K562 (cell line): ENCODE results near the gene PLP2. TPM values are rescaled to one million over a fixed set of nuclear protein-coding genes. Genes with fewer than 3 reads are reported as not detected.

Source experiments
- ATAC-seq: fragments of 200-7000 bp; cut with Tn5 transposase; 3 replicates; pipeline ENCODE4 v1.9.1; 2020; ENCODE audit warnings: moderate library complexity
- BruUV-seq: library from RNA; stranded (reverse); fragments of 400-500 nt; replicated peaks from 2 replicates; lab custom pipeline; 2021; lab: Mats Ljungman, UMichigan
- CTCF ChIA-PET: fragments of 300-600 bp; formaldehyde crosslinking; extraction: SDS; loops from one replicate; lab custom pipeline; 2021; ENCODE audit warnings: low intra/inter-chr PET ratio; lab: Yijun Ruan, JAX
- POLR2A ChIA-PET: fragments of 300-600, 350-650 bp; sonication (Branson Sonifier 250); formaldehyde crosslinking; extraction: SDS; loops from one replicate; lab custom pipeline; 2021; ENCODE audit warnings: antibody characterized with exemption, inconsistent platforms; lab: Yijun Ruan, JAX
- DNase-seq, 4 experiments: peaks; one replicate each; pipeline versions ENCODE4 v3.0.0 to v3.0.0-alpha.2; 2011 to 2018; ENCODE audit warnings: low spot score in 3 of 4, mixed read lengths in 3 of 4; ENCODE audit errors: extremely low read depth in 1 of 4
- FAIRE-seq: peaks from 2 replicates; lab custom pipeline; 2011; peaks lifted over from hg19 to GRCh38; lab: Jason Lieb, UNC
- H2AFZ ChIP-seq: 2 replicates; pipeline ENCODE4 v1.6.0; 2011; ENCODE audit warnings: low read depth, low read length, control low read depth, inconsistent platforms
- H3K27ac ChIP-seq: fragments of 200-600 bp; 3 replicates; pipeline ENCODE4 v1.8.0; 2011; ENCODE audit warnings: low read depth, mild to moderate bottlenecking, control low read depth, inconsistent platforms, low read length, moderate library complexity, mixed read lengths; ENCODE audit errors: extremely low read depth
- H3K27me3 ChIP-seq, 2 experiments: fragments of 300-600 bp in 1 of 2; 2 replicates in 1 of 2; 3 replicates in 1 of 2; pipeline versions ENCODE4 v1.6.0 to v1.8.0; 2011; ENCODE audit warnings: inconsistent platforms in 2 of 2, low read length in 2 of 2, mild to moderate bottlenecking in 1 of 2, mixed read lengths in 1 of 2, moderate library complexity in 1 of 2; ENCODE audit not compliant: control insufficient read depth in 2 of 2, insufficient read depth in 2 of 2
- H3K36me3 ChIP-seq: fragments of 300-600 bp; 3 replicates; pipeline ENCODE4 v1.8.0; 2011; ENCODE audit warnings: mild to moderate bottlenecking, low read length, inconsistent platforms; ENCODE audit not compliant: control insufficient read depth, insufficient read depth
- H3K4me1 ChIP-seq, 2 experiments: fragments of 200-600 bp in 1 of 2; replicated peaks in 1 of 2; 2 replicates in 1 of 2; 3 replicates in 1 of 2; pipeline versions ENCODE4 v1.5.1 to v1.8.0; 2011; ENCODE audit warnings: inconsistent platforms in 2 of 2, low read length in 2 of 2, mild to moderate bottlenecking in 1 of 2, mixed read lengths in 1 of 2, moderate library complexity in 1 of 2; ENCODE audit not compliant: control insufficient read depth in 2 of 2, insufficient read depth in 2 of 2
- H3K4me2 ChIP-seq: 2 replicates; pipeline ENCODE4 v1.6.1; 2011; ENCODE audit warnings: low read length, control low read depth, inconsistent platforms, mixed read lengths; ENCODE audit not compliant: insufficient read depth
- H3K4me3 ChIP-seq: fragments of 200-600 bp; sonication (generic), shearing (Covaris generic); 2 replicates; pipeline ENCODE4 v1.5.1; 2016; ENCODE audit warnings: control low read depth, inconsistent platforms
- H3K79me2 ChIP-seq: fragments of 200-600 bp; 3 replicates; pipeline ENCODE4 v1.8.0; 2011; ENCODE audit warnings: low read length, inconsistent platforms; ENCODE audit not compliant: control insufficient read depth, insufficient read depth
- H3K9ac ChIP-seq, 2 experiments: 2 replicates each; pipeline versions ENCODE4 v1.6.0 to v1.6.1; 2011; ENCODE audit warnings: low read depth in 2 of 2, low read length in 2 of 2, control low read depth in 1 of 2, inconsistent platforms in 1 of 2, mild to moderate bottlenecking in 1 of 2, mixed read lengths in 1 of 2; ENCODE audit not compliant: insufficient read depth in 1 of 2
- H3K9me1 ChIP-seq: one replicate; pipeline ENCODE4 v1.6.0; 2011; ENCODE audit warnings: inconsistent platforms, mild to moderate bottlenecking, low read length, moderate library complexity; ENCODE audit not compliant: control insufficient read depth, insufficient read depth
- H3K9me3 ChIP-seq: replicated peaks from 2 replicates; pipeline ENCODE4 v1.5.1; 2011; ENCODE audit warnings: low read depth, low read length, inconsistent platforms; ENCODE audit not compliant: control insufficient read depth, insufficient read depth
- H4K20me1 ChIP-seq: replicated peaks from 2 replicates; pipeline ENCODE4 v1.6.1; 2011; ENCODE audit warnings: low read length, inconsistent platforms, mixed read lengths; ENCODE audit not compliant: control insufficient read depth, insufficient read depth
- KAT7 ChIP-seq: sonication (generic); formaldehyde crosslinking; IDR thresholded peaks from 2 replicates; pipeline ENCODE4 v1.8.0; 2022; ENCODE audit warnings: missing genetic modification reagents, mild to moderate bottlenecking, borderline replicate concordance
- POLR2B ChIP-seq: fragments of 450-650 bp; IDR thresholded peaks from 2 replicates; pipeline ENCODE4 v1.6.1; 2018; ENCODE audit warnings: low read depth; ENCODE audit not compliant: partially characterized antibody
- POLR2G ChIP-seq: fragments of 200-400 bp; formaldehyde crosslinking; IDR thresholded peaks from 2 replicates; pipeline ENCODE4 v1.6.1; 2017; ENCODE audit warnings: low read depth, mild to moderate bottlenecking, antibody characterized with exemption, low read length, moderate library complexity
- RBFOX2 ChIP-seq: fragments of 200-400 bp; formaldehyde crosslinking; IDR thresholded peaks from 2 replicates; pipeline ENCODE4 v1.6.1; 2017; ENCODE audit warnings: low read depth, mild to moderate bottlenecking, low read length, moderate library complexity
- RBM22 ChIP-seq: fragments of 200-400 bp; formaldehyde crosslinking; IDR thresholded peaks from 2 replicates; pipeline ENCODE4 v1.6.1; 2018; ENCODE audit warnings: low read length, low read depth; ENCODE audit not compliant: poor library complexity, severe bottlenecking
- SUPT5H ChIP-seq: fragments of 450-650 bp; IDR thresholded peaks from 2 replicates; pipeline ENCODE4 v1.6.1; 2016
- ZFX ChIP-seq: sonication (generic); formaldehyde crosslinking; IDR thresholded peaks from 2 replicates; pipeline ENCODE4 v1.8.0; 2022; ENCODE audit warnings: mild to moderate bottlenecking, missing genetic modification reagents, moderate library complexity
- ZNF77 ChIP-seq: fragments of 250-450 bp; sonication (Bioruptor Pico); IDR thresholded peaks from 2 replicates; pipeline ENCODE4 v1.5.0; 2020
- ZNF79 ChIP-seq: fragments of 250-450 bp; sonication (Bioruptor Pico); IDR thresholded peaks from 2 replicates; pipeline ENCODE4 v1.4.0; 2020; ENCODE audit warnings: low read depth, mild to moderate bottlenecking, moderate library complexity
- WGBS: fragments of 100-300 bp; shearing (Covaris generic); methylation state at CpG from one replicate; pipeline ENCODE4 v1.1.6; 2016; ENCODE audit warnings: low coverage, mixed read lengths; ENCODE audit not compliant: insufficient coverage; ENCODE audit errors: missing lambda C conversion rate; 5-methylcytosine and 5-hydroxymethylcytosine counted together
- in situ Hi-C: fragments of 300-500 bp; cut with MboI; formaldehyde crosslinking; loops from 4 replicates; pipeline ENCODE4 v1.15.0; 2018; ENCODE audit warnings: inconsistent platforms, mixed read lengths
- intact Hi-C: fragments of 100-400 bp; cut with micrococcal nuclease; formaldehyde crosslinking; loops from 2 replicates; pipeline ENCODE4 v1.14.2; 2022
- polyA plus RNA-seq, 8 experiments: library from polyadenylated mRNA; depleted of rRNA in 4 of 8; stranded (reverse) in 5 of 8; unstranded in 3 of 8; fragments of >200 nt; fragmentation: Nextera tagmentation in 2 of 8; fragmentation: Illumina TruSeq in 1 of 8; extraction: Ambion mirVana in 2 of 8; extraction: Trizol in 1 of 8; gene quantifications; 2 replicates each; pipeline versions ENCODE4 v1.2.1 to v1.2.3, GENCODE V29; 2011 to 2014; ENCODE audit warnings: inconsistent platforms in 1 of 8, missing spikeins in 1 of 8
- total RNA-seq, 7 experiments: library from RNA; depleted of rRNA in 6 of 7; stranded (reverse); fragments of >200 nt in 6 of 7; fragmentation: Illumina TruSeq in 2 of 7; extraction: Trizol in 2 of 7; gene quantifications; 2 replicates each; pipeline versions ENCODE4 v1.2.1 to v1.2.3, GENCODE V29; 2011 to 2021; ENCODE audit warnings: low replicate concordance in 1 of 7
- TF ChIP-seq, protein P1 (sequence below): conservative IDR thresholded peaks from 2 replicates; pipeline ENCODE4 v1.6.1; 2011; ENCODE audit warnings: low read depth, mild to moderate bottlenecking, low read length; ENCODE audit not compliant: control insufficient read depth
- TF ChIP-seq, protein P2 (sequence below): fragments of 450-650 bp; formaldehyde crosslinking; IDR thresholded peaks from 2 replicates; pipeline ENCODE4 v1.4.0; 2020; ENCODE audit warnings: mild to moderate bottlenecking, moderate library complexity

PLP2 gene
- total and polyA plus RNA-seq, 9 of the 15 experiments (the other 6 are each of a cell fraction or from before 2014, with no cell fraction given) = 34.7 to 236 (median 112) TPM

DNA sequence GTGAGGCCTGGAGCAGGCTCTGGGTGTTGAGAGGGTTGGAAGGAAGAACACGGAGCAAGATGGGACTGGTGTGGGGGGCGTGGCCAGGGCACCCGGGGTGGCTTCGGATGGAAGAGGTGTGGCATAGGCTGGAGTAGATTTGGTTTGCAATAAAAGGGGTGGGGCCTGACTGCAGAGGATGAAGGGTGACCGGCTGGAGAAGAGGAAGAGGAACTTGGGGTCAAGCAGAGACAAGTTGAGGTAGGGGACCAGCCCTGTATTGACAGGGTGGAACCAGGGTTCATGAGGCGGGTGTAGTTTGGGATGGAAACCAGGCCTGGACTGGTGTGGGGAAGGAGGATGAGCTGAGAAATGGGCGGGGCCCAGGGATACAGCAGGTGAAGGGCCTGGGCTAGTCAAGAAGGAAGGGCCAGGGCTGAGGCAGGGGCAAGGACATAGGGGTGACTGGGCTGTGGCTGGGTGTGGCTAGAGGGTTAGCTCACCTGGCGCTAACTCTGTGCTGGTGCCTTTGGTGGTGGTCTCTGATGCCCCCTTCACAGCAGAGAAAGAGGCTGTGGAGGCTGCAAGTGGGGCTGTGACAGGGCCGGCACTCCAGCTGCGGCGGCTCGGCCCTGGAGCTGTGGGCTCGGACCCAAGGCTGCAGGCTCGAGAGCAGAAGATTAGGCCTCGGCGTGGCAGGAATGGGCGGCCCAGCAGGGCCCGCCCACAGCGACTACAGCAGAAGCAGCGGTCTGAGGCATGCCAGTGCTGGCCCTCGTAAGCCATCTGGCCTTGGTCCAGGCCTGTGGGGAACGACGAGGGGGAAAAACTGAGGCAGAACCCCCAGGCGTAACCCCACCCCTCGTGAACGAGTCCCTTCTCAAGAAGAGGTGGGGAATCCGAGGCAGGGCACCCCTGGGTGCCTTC lies 5.0 kb downstream of the PLP2 start:
- in situ Hi-C loops (no loop called here), intact Hi-C loops (loop anchor here (5.0 to 10.0 kb wide), 3 partner anchors 134 to 372 kb away; partner anchors contain the start of genes HDAC6, OTUD5 and TFE3)
- no peak overlapping the region for H3K4me3 ChIP-seq
- H3K9ac ChIP-seq = peak overlapping the region in 1 of 2 experiments; percentile 74; a peak in 2 of 4 replicates
- FAIRE-seq (no peak), DNase-seq (peak in 1 of 4 experiments; percentile 36), ATAC-seq (no peak)
- ChIA-PET POLR2A (interaction anchor here (0.6 to 1.4 kb wide), 2 partner anchors 9 to 59 kb away, joined by 3 read pairs; no protein-coding TSS in a partner anchor), CTCF (no interaction called here)
- H2AFZ ChIP-seq = no peak overlapping the region
- no peaks in the 10 kb centered on the region; the same call in 1 of the 2 replicates for H4K20me1 ChIP-seq
- no peaks in the 10 kb centered on the region for H3K27me3 ChIP-seq
- BruUV-seq = no TSS peak
- H3K9me1 ChIP-seq = peaks cover 3% of the 10 kb centered on the region
- TF ChIP-seq RBM22 (peak; percentile 77), SUPT5H (peak; percentile 50), ZFX (CRISPR knock-in tag) (0 out of 2 replicates have a peak, but pooled peaks have one; percentile 18), POLR2B (peak; percentile 49), RBFOX2 (peak; percentile 67), KAT7 (no peak), ZNF79 (CRISPR knock-in tag) (no peak), ZNF77 (CRISPR knock-in tag) (no peak), POLR2G (peak; percentile 74)
- TF ChIP-seq, protein P1, sequence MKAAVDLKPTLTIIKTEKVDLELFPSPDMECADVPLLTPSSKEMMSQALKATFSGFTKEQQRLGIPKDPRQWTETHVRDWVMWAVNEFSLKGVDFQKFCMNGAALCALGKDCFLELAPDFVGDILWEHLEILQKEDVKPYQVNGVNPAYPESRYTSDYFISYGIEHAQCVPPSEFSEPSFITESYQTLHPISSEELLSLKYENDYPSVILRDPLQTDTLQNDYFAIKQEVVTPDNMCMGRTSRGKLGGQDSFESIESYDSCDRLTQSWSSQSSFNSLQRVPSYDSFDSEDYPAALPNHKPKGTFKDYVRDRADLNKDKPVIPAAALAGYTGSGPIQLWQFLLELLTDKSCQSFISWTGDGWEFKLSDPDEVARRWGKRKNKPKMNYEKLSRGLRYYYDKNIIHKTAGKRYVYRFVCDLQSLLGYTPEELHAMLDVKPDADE = 0 out of 2 replicates have a peak, but pooled peaks have one; percentile 29
- TF ChIP-seq, protein P2, sequence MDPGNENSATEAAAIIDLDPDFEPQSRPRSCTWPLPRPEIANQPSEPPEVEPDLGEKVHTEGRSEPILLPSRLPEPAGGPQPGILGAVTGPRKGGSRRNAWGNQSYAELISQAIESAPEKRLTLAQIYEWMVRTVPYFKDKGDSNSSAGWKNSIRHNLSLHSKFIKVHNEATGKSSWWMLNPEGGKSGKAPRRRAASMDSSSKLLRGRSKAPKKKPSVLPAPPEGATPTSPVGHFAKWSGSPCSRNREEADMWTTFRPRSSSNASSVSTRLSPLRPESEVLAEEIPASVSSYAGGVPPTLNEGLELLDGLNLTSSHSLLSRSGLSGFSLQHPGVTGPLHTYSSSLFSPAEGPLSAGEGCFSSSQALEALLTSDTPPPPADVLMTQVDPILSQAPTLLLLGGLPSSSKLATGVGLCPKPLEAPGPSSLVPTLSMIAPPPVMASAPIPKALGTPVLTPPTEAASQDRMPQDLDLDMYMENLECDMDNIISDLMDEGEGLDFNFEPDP = no peak
- H3K27ac ChIP-seq = peak overlapping the region; percentile 26; the same call in 1 of the 3 replicates
- no peak overlapping the region for H3K4me2 ChIP-seq
- H3K9me3 ChIP-seq = no peaks in the 10 kb centered on the region
- peaks cover 33 to 59% of the 10 kb centered on the region in 2 experiments for H3K4me1 ChIP-seq
- peaks cover 30% of the 10 kb centered on the region for H3K79me2 ChIP-seq
- 81% methylated on average over 14 of the region's 27 CpGs for WGBS
- H3K36me3 ChIP-seq = peaks cover 78% of the 10 kb centered on the region; the same call in 2 of the 3 replicates
